Spleen (tissue), 7 donors: ENCODE measurements around the gene SORCS2.

ENCODE experiments used
- CTCF ChIP-seq, 11 experiments: fragments of 200-600 bp in 7 of 11; fragments of 450-650 bp in 4 of 11; sonication (generic) in 4 of 11; IDR thresholded peaks in 8 of 11; conservative IDR thresholded peaks in 3 of 11; 1 replicate in 7 of 11; 2 replicates in 4 of 11; pipeline versions ENCODE4 v1.4.0 to v1.8.0; 2016 to 2021; ENCODE audit warnings: antibody characterized with exemption in 11 of 11, inconsistent platforms in 4 of 11, mild to moderate bottlenecking in 1 of 11
- POLR2A ChIP-seq, 3 donors: fragments of 450-650 bp; IDR thresholded peaks; one replicate each; pipeline ENCODE4 v1.5.1; 2017; ENCODE audit warnings: antibody characterized with exemption in 3 of 3, mild to moderate bottlenecking in 1 of 3
- POLR2AphosphoS5 ChIP-seq, 3 donors: sonication (generic); formaldehyde crosslinking; IDR thresholded peaks; one replicate each; pipeline ENCODE4 v1.5.1; 2017; ENCODE audit warnings: antibody characterized with exemption in 3 of 3
- donor health status: DM: no; HTN: no; CAD: no; lungs with moderate emphysema.
- donor health status: DM: no; HTN: no; CAD: no.
- donor health status: DM: no; HTN: no; CAD: no.

- no peak for TF ChIP-seq POLR2A (IDR thresholded peaks at IDR 0.05)
- no peak for TF ChIP-seq CTCF (IDR thresholded peaks at IDR 0.05 in 8 of 11, conservative IDR thresholded peaks at IDR 0.05 in 3 of 11)
- no peak for TF ChIP-seq POLR2AphosphoS5 (IDR thresholded peaks at IDR 0.05)
These were observed 34.7 kb upstream of the SORCS2 start for GRCh38 chr4:7157666-7158065.
